Endothelial cell of umbilical vein (primary cell): Measurements from ENCODE around the gene PRRG1.

Experiments
- EZH2 ChIP-seq: IDR thresholded peaks from 2 replicates; pipeline ENCODE4 v1.6.1; 2012; ENCODE audit warnings: borderline replicate concordance, low read depth, mild to moderate bottlenecking, moderate library complexity, low read length, inconsistent platforms; ENCODE audit not compliant: severe bottlenecking
- JUN ChIP-seq: IDR thresholded peaks from 2 replicates; pipeline ENCODE4 v1.6.1; 2011; ENCODE audit warnings: borderline replicate concordance, low read depth; ENCODE audit not compliant: insufficient read length, insufficient read depth
- POLR2A ChIP-seq: IDR thresholded peaks from 2 replicates; pipeline ENCODE4 v1.6.1; 2012; ENCODE audit warnings: low read depth, mild to moderate bottlenecking, control low read depth, low read length
- POLR2AphosphoS5 ChIP-seq: IDR thresholded peaks from 2 replicates; pipeline ENCODE4 v1.6.1; 2012; ENCODE audit warnings: low read depth, mild to moderate bottlenecking, control low read depth, low read length, moderate library complexity; ENCODE audit not compliant: insufficient read depth
- TF ChIP-seq, protein P1 (sequence below), 2 donors: IDR thresholded peaks; 1 replicate in 1 of 2; 2 replicates in 1 of 2; pipeline ENCODE4 v1.5.1; 2011; ENCODE audit warnings: low read length in 2 of 2, mild to moderate bottlenecking in 2 of 2, moderate library complexity in 2 of 2, control low read depth in 1 of 2, inconsistent platforms in 1 of 2, low read depth in 1 of 2; ENCODE audit not compliant: insufficient read depth in 1 of 2; ENCODE audit errors: extremely low read depth in 1 of 2

DNA sequence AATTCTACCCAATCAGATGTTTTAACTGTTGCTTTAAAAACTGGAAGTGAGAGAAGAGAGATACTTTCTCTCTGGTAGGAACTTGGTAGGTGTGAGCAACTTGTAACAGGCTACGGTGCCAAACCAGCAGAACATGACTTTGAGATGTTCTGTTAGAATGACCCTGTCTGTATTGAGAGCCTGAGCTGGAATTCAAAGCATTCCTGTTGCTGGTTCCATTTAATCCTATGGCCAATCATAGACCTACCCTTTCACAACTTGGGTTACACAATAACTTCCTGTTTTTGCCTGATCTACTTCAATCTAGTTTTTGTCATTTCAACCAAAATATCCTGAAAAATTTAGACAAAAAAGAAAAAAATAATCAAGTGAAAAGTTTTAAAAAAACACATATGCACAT lies 1.7 kb upstream of the PRRG1 start:
- TF ChIP-seq, protein P1, sequence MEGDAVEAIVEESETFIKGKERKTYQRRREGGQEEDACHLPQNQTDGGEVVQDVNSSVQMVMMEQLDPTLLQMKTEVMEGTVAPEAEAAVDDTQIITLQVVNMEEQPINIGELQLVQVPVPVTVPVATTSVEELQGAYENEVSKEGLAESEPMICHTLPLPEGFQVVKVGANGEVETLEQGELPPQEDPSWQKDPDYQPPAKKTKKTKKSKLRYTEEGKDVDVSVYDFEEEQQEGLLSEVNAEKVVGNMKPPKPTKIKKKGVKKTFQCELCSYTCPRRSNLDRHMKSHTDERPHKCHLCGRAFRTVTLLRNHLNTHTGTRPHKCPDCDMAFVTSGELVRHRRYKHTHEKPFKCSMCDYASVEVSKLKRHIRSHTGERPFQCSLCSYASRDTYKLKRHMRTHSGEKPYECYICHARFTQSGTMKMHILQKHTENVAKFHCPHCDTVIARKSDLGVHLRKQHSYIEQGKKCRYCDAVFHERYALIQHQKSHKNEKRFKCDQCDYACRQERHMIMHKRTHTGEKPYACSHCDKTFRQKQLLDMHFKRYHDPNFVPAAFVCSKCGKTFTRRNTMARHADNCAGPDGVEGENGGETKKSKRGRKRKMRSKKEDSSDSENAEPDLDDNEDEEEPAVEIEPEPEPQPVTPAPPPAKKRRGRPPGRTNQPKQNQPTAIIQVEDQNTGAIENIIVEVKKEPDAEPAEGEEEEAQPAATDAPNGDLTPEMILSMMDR (IDR thresholded peaks at IDR 0.05; ENCODE audit: extremely low read depth in 1 of 2, insufficient read depth in 1 of 2, low read depth in 1 of 2, low read length in 2 of 2) = no peak
- TF ChIP-seq JUN = no peak
- no peak for TF ChIP-seq POLR2AphosphoS5
- TF ChIP-seq POLR2A = no peak
- TF ChIP-seq EZH2 = no peak
